H1 (cell line): ENCODE data around the gene ADCK1. TPM values are rescaled to one million over a fixed set of nuclear protein-coding genes. Genes with fewer than 3 reads are reported as not detected.

Source experiments
- CTCF ChIA-PET: fragments of 300-600 bp; sonication (Branson Sonifier 250); formaldehyde crosslinking; loops from one replicate; lab custom pipeline; 2021; ENCODE audit not compliant: partially characterized antibody; lab: Charles Lee
- POLR2A ChIA-PET: fragments of 300-600 bp; sonication (Branson Sonifier 250); formaldehyde crosslinking; loops from one replicate; lab custom pipeline; 2021; ENCODE audit warnings: inconsistent platforms; ENCODE audit not compliant: partially characterized antibody; lab: Charles Lee
- DNase-seq, 2 experiments: peaks; one replicate each; pipeline versions ENCODE4 v3.0.0 to v3.0.0-alpha.2; 2010 to 2022; ENCODE audit warnings: low spot score in 2 of 2, low read depth in 1 of 2, mixed read lengths in 1 of 2
- FAIRE-seq: peaks from 2 replicates; lab custom pipeline; 2011; peaks lifted over from hg19 to GRCh38; lab: Jason Lieb, UNC
- H2AFZ ChIP-seq: 2 replicates; pipeline ENCODE4 v1.8.1; 2012; ENCODE audit warnings: low read length, inconsistent platforms
- H2AK5ac ChIP-seq: 2 replicates; pipeline ENCODE4 v1.6.1; 2013; ENCODE audit warnings: low read depth, low read length
- H2BK120ac ChIP-seq: replicated peaks from 2 replicates; pipeline ENCODE3; 2013; ENCODE audit warnings: low read depth, low read length, inconsistent platforms
- H2BK12ac ChIP-seq: 2 replicates; pipeline ENCODE4 v1.6.1; 2013; ENCODE audit warnings: low read depth, low read length
- H2BK15ac ChIP-seq: 2 replicates; pipeline ENCODE4 v1.6.1; 2013; ENCODE audit warnings: low read length
- H2BK20ac ChIP-seq: 2 replicates; pipeline ENCODE4 v1.6.1; 2013; ENCODE audit warnings: low read length
- H2BK5ac ChIP-seq: 2 replicates; pipeline ENCODE4 v1.6.1; 2013; ENCODE audit warnings: low read depth, low read length
- H3K14ac ChIP-seq: 2 replicates; pipeline ENCODE4 v1.6.1; 2013; ENCODE audit warnings: inconsistent platforms; ENCODE audit not compliant: insufficient read length
- H3K18ac ChIP-seq: 2 replicates; pipeline ENCODE4 v1.6.1; 2013; ENCODE audit warnings: low read length; ENCODE audit errors: extremely low read depth
- H3K23ac ChIP-seq: 2 replicates; pipeline ENCODE4 v1.6.1; 2013; ENCODE audit warnings: inconsistent platforms; ENCODE audit not compliant: insufficient read length
- H3K23me2 ChIP-seq: 2 replicates; pipeline ENCODE4 v1.6.1; 2013; ENCODE audit warnings: low read depth, low read length
- H3K27ac ChIP-seq: 2 replicates; pipeline ENCODE4 v1.6.1; 2011; ENCODE audit warnings: low read depth, low read length, inconsistent platforms
- H3K27me3 ChIP-seq, 4 experiments: replicated peaks in 1 of 4; 1 replicate in 1 of 4; 2 replicates in 3 of 4; pipeline versions ENCODE4 v1.6.1 to v1.8.1; 2011 to 2013; ENCODE audit warnings: low read length in 3 of 4, mild to moderate bottlenecking in 3 of 4, inconsistent platforms in 2 of 4, mixed read lengths in 2 of 4, moderate library complexity in 1 of 4; ENCODE audit not compliant: control insufficient read depth in 3 of 4, insufficient read depth in 3 of 4; ENCODE audit errors: extremely low read depth in 1 of 4
- H3K36me3 ChIP-seq, 4 experiments: 2 replicates each; pipeline versions ENCODE4 v1.6.1 to v1.8.1; 2011 to 2013; ENCODE audit warnings: mild to moderate bottlenecking in 4 of 4, low read length in 3 of 4, moderate library complexity in 2 of 4, control low read depth in 1 of 4, inconsistent platforms in 1 of 4; ENCODE audit not compliant: insufficient read depth in 4 of 4, control insufficient read depth in 2 of 4
- H3K4ac ChIP-seq: replicated peaks from 2 replicates; pipeline ENCODE3; 2013; ENCODE audit warnings: low read length, low read depth, mixed read lengths, inconsistent platforms; ENCODE audit not compliant: insufficient read length
- H3K4me1 ChIP-seq, 4 experiments: replicated peaks in 1 of 4; 1 replicate in 1 of 4; 2 replicates in 3 of 4; pipeline versions ENCODE4 v1.6.1 to v1.8.1; 2011 to 2013; ENCODE audit warnings: low read length in 3 of 4, inconsistent platforms in 2 of 4, mixed read lengths in 1 of 4; ENCODE audit not compliant: insufficient read depth in 4 of 4, control insufficient read depth in 3 of 4
- H3K4me2 ChIP-seq, 2 experiments: 2 replicates each; pipeline versions ENCODE4 v1.6.1 to v1.8.1; 2011 to 2013; ENCODE audit warnings: low read depth in 2 of 2, low read length in 2 of 2, control low read depth in 1 of 2, inconsistent platforms in 1 of 2, mild to moderate bottlenecking in 1 of 2; ENCODE audit not compliant: insufficient read depth in 1 of 2
- H3K4me3 ChIP-seq, 4 experiments: fragments of 200-600, 300-600 bp in 1 of 4; sonication (generic), shearing (Covaris generic), sonication (Bioruptor Twin) in 1 of 4; 2 replicates each; pipeline versions ENCODE4 v1.5.1 to v1.8.1; 2011 to 2016; ENCODE audit warnings: low read length in 4 of 4, low read depth in 3 of 4, control low read depth in 2 of 4, inconsistent platforms in 2 of 4, mild to moderate bottlenecking in 2 of 4, mixed read lengths in 1 of 4, moderate library complexity in 1 of 4; ENCODE audit not compliant: insufficient read depth in 2 of 4; ENCODE audit errors: extremely low read depth in 1 of 4
- H3K56ac ChIP-seq: replicated peaks from 2 replicates; pipeline ENCODE3; 2013; ENCODE audit warnings: low read depth, mild to moderate bottlenecking, mixed read lengths, low read length, inconsistent platforms; ENCODE audit not compliant: insufficient read length
- H3K79me1 ChIP-seq: 2 replicates; pipeline ENCODE4 v1.6.1; 2013; ENCODE audit warnings: low read depth, low read length, control low read depth
- H3K79me2 ChIP-seq, 2 experiments: 2 replicates each; pipeline versions ENCODE4 v1.6.1 to v1.8.1; 2012 to 2013; ENCODE audit warnings: low read length in 2 of 2, mild to moderate bottlenecking in 2 of 2, inconsistent platforms in 1 of 2; ENCODE audit not compliant: insufficient read depth in 2 of 2, control insufficient read depth in 1 of 2
- H3K9ac ChIP-seq, 4 experiments: replicated peaks in 1 of 4; 1 replicate in 1 of 4; 2 replicates in 3 of 4; pipeline versions ENCODE4 v1.6.1 to v1.8.1; 2011 to 2013; ENCODE audit warnings: low read depth in 3 of 4, low read length in 3 of 4, control low read depth in 2 of 4, mild to moderate bottlenecking in 2 of 4, moderate library complexity in 2 of 4, inconsistent platforms in 1 of 4; ENCODE audit errors: extremely low read depth in 1 of 4
- H3K9me3 ChIP-seq, 2 experiments: 2 replicates each; pipeline versions ENCODE4 v1.6.1 to v1.8.1; 2012 to 2013; ENCODE audit warnings: mild to moderate bottlenecking in 2 of 2, moderate library complexity in 2 of 2, control low read depth in 1 of 2, inconsistent platforms in 1 of 2, low read depth in 1 of 2, low read length in 1 of 2, mixed read lengths in 1 of 2; ENCODE audit not compliant: insufficient read depth in 2 of 2
- H4K20me1 ChIP-seq, 2 experiments: replicated peaks in 1 of 2; 2 replicates each; pipeline versions ENCODE3 to v1.8.1; 2011 to 2013; ENCODE audit warnings: inconsistent platforms in 2 of 2, low read length in 2 of 2, mild to moderate bottlenecking in 1 of 2; ENCODE audit not compliant: insufficient read depth in 2 of 2, control insufficient read depth in 1 of 2
- H4K5ac ChIP-seq: 2 replicates; pipeline ENCODE4 v1.6.1; 2013; ENCODE audit warnings: low read length, low read depth, mixed read lengths, inconsistent platforms; ENCODE audit not compliant: insufficient read length
- H4K8ac ChIP-seq: 2 replicates; pipeline ENCODE4 v1.8.0; 2013; ENCODE audit warnings: mild to moderate bottlenecking, moderate library complexity, low read length, inconsistent platforms; ENCODE audit not compliant: insufficient read depth; ENCODE audit errors: extremely low read depth
- H4K91ac ChIP-seq: replicated peaks from 2 replicates; pipeline ENCODE3; 2013; ENCODE audit warnings: low read length, mixed read lengths, inconsistent platforms; ENCODE audit not compliant: insufficient read length
- ASH2L ChIP-seq: fragments of 200-600, 300-600 bp; sonication (generic); IDR thresholded peaks from one replicate; pipeline ENCODE4 v1.7.1; 2017; ENCODE audit warnings: low read length
- WGBS, 2 experiments: shearing (Covaris generic) in 1 of 2; methylation state at CpG; one replicate each; pipeline versions ENCODE4 v1.1.6 to v1.1.7; 2013 to 2015; ENCODE audit warnings: low lambda C conversion rate in 2 of 2, mixed read lengths in 2 of 2, inconsistent platforms in 1 of 2, low coverage in 1 of 2, missing lambda C conversion rate in 1 of 2; ENCODE audit not compliant: insufficient replicate concordance in 2 of 2, insufficient coverage in 1 of 2, insufficient read length in 1 of 2; ENCODE audit errors: extremely low coverage in 1 of 2, missing lambda C conversion rate in 1 of 2; 5-methylcytosine and 5-hydroxymethylcytosine counted together
- polyA plus RNA-seq, 7 experiments: library from polyadenylated mRNA; depleted of rRNA in 3 of 7; stranded (reverse) in 5 of 7; unstranded in 2 of 7; fragments of >200 nt in 5 of 7; fragments of 200-250 nt in 2 of 7; gene quantifications; 1 replicate in 5 of 7; 2 replicates in 1 of 7; 4 replicates in 1 of 7; pipeline versions ENCODE4 v1.2.1 to v1.2.3, GENCODE V29; 2011 to 2013; ENCODE audit warnings: missing spikeins in 2 of 7, mixed read lengths in 2 of 7
- total RNA-seq: library from RNA; stranded (reverse); fragmentation: NEBNext Ultra II Directional; extraction: Animal tissue kit (Norgen Biotek cat#: 25700); gene quantifications from 2 replicates; pipeline ENCODE4 v1.2.1, GENCODE V29; 2021

ADCK1 gene
- total and polyA plus RNA-seq, 2 of the 8 experiments (the other 6 are each of a cell fraction or from before 2014, with no cell fraction given) = 11.0 to 16.8 TPM

DNA sequence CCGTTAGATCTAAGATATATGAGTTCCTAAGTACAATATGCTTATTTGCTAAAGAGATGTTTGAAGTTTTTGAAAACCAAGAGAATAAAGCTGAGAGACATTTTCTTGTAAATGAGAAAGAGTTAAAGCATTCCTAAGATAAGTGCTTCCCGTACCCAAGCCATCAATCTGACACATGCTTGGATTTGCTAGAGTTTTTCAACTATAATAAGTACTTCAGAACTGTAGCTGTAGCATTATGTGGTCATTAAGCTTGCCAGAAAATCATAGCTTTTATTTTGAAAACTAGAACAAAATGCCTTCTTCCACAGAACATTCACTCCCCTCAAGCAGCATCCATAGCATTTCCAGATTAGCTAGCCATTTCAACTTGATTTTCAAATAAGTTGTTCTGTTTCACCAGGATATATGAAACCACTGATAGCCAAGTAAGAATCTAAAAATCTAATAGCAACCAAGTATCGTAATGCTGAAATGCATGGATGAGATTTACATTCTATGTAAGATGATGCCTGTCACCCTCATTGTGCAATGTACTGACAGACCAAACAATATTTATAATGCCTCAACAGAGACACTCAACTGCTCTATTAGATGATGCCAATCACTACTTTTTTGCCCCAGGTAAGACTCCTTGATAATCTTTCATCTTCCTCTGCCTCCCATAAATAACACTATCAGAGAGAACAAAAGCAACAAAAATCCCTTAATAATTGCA lies 47.0 kb upstream of the ADCK1 start:
- no peak overlapping the region for H2BK5ac ChIP-seq
- DNase-seq = no peak
- peaks cover 2 to 3% of the 10 kb centered on the region in 2 experiments for H4K20me1 ChIP-seq
- H3K4me1 ChIP-seq = no peaks in the 10 kb centered on the region
- no peak overlapping the region for H3K18ac ChIP-seq
- 95% methylated on average over 3 of the region's 3 CpGs; no CpG with 5 or more reads in 1 of the 2 experiments for WGBS, 2 experiments
- no peak overlapping the region for H3K4ac ChIP-seq
- H3K27ac ChIP-seq = no peak overlapping the region
- H3K14ac ChIP-seq = no peak overlapping the region
- H2AK5ac ChIP-seq = no peak overlapping the region
- H3K23me2 ChIP-seq = no peaks in the 10 kb centered on the region
- no peak for TF ChIP-seq ASH2L
- H3K27me3 ChIP-seq = no peaks in the 10 kb centered on the region
- no peak overlapping the region for H2BK12ac ChIP-seq
- no peak overlapping the region for H4K5ac ChIP-seq
- no peaks in the 10 kb centered on the region for H3K9me3 ChIP-seq
- no peak overlapping the region for H4K91ac ChIP-seq
- no peak overlapping the region for H2BK20ac ChIP-seq
- H3K4me3 ChIP-seq = no peak overlapping the region
- peaks cover 0 to 40% of the 10 kb centered on the region in 2 experiments; a peak in 2 of 4 replicates for H3K79me2 ChIP-seq
- FAIRE-seq = no peak
- H3K9ac ChIP-seq = no peak overlapping the region
- peaks cover 6 to 55% (median 31%) of the 10 kb centered on the region in 4 experiments for H3K36me3 ChIP-seq
- no peaks in the 10 kb centered on the region for H3K79me1 ChIP-seq
- H3K23ac ChIP-seq = no peak overlapping the region
- ChIA-PET CTCF (interaction anchor here (0.8 to 1.9 kb wide), 3 partner anchors 8 to 401 kb away, joined by 4 to 10 read pairs (median 4); partner anchors contain the start of gene SNW1), POLR2A (no interaction called here)
- no peak overlapping the region for H4K8ac ChIP-seq
- H3K56ac ChIP-seq = no peak overlapping the region
- no peak overlapping the region for H2BK15ac ChIP-seq
- H3K4me2 ChIP-seq = no peak overlapping the region
- H2BK120ac ChIP-seq = no peak overlapping the region
- H2AFZ ChIP-seq = no peak overlapping the region
